ENCODE data around the gene ZFAND5.

ZFAND5 gene

DNA sequence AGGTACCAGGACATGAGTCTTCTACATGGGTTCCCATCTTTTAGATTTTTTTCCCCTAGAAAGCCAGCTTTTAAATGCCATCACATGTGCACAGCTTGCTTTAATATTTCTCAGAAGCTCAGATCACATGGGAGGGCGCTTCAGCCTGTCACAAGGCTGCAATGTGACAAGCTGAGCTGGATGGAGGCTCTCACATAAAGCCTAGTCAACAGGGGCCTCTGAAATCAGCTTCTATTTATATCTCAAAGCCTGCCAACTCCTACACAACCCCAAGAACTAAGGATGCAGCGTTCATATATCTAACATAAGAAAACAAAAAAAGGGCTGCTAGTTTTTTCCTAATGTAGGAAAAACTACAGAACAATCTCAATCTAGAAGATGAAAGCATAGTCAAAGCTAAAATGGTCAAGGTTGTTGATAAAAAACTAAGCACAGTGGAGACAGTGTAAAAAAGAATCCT lies 2.3 kb downstream of the ZFAND5 start:
- peak in 1 of 2 experiments; percentile 72 for DNase-seq

DNA sequence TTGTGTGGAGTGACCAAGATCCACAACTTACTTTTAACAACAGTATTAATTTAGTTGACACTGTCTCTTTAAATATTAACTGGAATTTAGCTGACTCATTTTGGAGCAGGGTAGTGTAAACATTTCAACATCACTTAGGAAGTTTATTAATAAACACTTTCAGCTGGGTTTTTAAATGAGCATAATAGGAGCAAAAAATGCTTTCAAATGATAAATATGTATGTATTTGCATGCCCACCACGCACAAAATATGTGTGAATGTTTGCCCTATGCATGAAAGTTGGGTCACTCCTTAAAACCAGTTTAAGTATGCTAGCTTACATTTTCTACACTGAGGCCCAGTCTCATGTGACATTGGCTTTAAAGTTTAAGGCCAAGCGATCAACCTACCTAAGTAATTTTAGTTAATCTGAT lies 2.9 kb downstream of the ZFAND5 start:
- DNase-seq = peak in 1 of 2 experiments; percentile 41

DNA sequence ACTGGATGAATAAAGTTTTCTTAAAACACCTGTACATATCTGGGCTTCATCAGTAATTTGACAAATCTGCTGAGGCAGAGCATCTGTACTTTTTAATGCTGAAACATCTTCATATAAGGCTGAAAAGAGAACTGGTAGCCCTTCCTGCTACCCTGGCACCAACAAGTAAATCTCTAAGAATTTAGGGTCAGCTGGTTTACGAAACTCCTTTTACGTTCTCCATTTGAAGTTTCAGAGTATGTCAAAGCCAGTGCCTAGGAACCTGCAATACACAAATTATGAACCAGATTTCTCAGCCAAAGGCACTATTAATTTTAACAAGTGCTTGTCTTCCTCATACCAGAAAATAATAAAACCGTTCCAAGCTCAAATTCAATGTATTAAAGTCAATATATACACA lies 3.8 kb downstream of the ZFAND5 start:
- DNase-seq = no peak

DNA sequence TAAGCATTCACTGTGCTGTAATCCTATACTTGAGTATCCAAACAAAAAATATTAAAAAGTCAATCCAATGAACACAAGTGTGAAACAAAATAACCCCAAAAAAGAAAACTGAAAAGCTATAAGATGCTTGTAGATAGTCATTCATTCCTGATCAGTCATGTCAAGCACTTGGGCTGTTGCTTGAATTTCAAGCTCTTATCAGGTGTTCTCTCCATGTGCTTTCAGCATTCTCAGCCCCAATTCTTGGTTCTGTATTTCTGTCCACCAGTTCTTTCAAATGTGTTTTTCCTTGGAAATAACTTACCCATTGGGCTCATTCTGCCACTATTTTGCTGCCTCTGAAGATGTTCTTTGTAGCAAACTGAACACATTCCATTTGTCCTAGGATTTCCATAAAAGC lies 4.7 kb downstream of the ZFAND5 start:
- DNase-seq = no peak

DNA sequence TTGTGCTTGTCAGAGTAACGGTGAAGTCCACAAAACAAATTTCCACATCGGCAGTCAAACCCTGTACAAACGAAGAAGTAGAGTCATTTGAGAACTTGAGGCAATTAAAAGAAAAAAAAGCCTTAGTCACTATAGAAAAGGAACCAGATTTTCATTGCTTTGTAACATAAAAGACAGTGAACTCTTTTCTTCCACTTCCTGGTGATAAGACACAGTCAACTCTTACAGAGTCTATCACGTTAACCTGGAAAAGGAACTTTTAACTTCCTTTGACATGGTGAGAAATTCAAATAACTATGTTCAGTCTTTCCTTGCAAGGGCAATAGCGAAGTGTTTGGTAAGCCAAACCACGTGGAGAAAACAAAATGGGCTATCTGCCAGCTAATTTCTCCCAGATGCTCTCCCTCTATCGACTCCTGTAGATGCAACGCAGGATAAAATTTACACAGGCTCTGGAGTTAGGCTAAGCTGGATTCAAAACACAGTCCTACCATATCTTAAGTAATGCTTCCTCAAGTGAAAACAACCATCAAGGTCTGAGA lies 8.9 kb downstream of the ZFAND5 start:
- DNase-seq = no peak

DNA sequence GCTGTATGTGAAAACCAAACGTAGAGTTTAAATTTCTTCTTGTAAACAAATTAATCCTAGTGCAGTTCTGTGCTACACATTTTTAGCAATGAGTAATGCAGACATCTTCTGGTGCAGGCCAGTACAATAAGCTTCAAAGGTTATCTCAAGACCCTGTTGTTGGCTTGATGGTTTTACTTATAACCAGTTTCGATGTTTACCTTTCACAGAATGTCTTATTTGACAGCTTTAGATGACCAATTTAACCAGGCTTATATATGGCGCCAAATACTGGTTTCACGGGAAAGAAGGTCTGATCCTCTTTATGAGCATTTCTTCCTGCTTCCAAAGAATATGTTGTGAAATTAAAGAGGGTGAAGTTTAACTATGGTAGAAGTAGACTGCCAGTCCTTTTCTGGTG lies 9.9 kb downstream of the ZFAND5 start:
- no peak for DNase-seq

DNA sequence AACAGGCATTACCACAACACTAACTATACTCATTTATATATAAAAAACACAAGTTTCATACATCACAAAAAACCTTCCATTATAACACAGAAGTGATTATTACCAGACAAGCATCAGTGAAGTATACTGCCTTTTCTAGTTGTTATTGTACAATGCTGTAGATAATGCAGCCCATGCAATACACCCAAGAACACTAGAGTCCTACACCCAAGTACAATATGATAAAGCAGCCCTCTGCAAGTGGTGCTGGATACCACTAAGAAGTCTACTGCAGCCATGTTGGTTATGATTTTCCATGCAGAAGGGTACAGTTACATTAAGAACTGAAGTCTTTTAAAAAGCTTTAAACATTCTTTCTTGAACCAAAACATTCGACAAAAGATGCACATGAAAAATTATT lies 10.3 kb downstream of the ZFAND5 start:
- no peak for DNase-seq

DNA sequence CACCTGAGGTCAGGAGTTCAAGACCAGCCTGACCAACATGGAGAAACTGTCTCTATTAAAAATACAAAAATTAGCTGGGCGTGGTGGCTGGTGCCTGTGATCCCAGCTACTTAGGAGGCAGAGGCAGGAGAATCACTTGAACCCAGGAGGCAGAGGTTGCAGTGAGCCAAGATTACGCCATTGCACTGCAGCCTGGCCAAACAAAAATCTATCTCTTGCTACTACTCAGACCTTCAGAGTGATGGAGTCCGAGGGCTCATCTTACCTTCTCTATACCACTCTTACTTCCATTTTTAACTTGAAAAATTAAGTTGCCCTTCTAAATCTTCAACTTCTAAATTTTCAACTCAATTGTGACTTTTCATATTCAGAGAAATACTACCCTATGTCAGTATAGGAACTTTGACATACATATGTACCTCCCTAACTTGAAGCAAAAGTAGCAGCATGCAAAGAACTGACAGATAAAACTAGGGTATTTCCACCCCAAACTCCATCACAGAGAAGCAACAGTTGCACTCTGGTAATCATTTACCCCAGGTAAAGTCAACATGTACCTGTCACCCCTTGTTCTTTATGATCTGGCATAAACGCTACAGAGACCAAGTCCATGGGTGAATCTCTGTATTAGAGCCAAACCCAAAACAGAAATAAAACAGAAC lies 11.4 kb downstream of the ZFAND5 start:
- DNase-seq = no peak

DNA sequence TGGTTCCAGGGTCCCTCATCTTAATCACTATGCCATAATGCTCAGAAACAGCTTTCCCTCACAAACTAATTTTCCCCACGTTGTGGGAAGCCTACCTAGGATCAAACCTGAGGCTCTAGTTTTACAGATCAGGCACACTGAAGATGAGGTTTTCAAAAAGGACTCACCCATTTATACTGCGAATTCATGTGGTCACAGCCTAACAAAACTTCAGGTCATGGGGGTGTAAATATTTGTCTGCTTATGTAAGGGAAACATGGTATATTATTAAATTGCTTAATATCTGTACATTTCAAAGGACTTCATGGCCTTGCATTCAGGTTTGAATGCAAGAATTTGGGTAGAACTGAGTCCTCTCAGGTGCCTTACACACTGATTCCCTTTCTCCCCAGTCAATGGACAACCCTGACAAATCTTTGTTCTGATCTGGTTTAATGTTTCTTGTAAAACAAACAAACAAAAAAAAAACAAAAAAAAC lies 12.1 kb downstream of the ZFAND5 start:
- no peak for DNase-seq

DNA sequence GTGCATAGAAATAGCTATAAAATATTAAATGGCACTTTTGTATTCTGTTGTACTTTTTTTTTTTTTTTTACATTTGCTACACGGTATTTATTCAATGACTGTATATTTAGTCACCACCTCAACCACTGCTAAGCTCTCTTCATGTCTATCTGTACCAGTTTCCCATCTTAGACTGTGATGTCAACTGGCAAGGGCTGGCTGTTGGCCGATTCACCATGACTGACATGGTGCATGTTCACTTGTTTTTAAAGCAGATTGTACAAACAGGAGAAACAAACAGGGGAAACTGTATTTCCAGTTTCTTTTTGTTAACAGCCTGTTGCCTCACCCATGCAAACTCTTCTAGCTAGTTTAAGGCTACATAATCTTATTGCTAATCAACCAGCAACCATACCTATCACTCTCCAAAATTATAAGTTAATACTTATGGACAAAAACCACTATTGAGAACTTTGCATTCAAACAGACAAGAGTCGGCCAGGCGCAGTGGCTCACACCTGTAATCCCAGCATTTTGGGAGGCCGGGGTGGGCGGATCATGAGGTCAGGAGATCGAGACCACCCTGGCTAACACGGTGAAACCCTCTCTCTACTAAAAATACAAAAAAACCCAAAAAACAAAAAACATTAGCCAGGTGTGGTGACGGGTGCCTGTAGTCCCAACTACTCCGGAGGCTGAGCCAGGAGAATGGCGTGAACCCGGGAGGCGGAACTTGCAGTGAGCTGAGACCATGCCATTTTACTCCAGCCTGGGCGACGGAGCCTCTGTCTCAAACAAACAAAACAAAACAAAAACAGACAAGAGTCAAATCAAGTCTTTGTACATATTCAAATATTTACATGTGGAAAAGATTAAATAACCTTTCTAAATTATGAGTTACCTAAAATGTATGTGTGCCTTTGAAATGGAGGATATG lies 13.2 kb downstream of the ZFAND5 start:
- no peak for DNase-seq

DNA sequence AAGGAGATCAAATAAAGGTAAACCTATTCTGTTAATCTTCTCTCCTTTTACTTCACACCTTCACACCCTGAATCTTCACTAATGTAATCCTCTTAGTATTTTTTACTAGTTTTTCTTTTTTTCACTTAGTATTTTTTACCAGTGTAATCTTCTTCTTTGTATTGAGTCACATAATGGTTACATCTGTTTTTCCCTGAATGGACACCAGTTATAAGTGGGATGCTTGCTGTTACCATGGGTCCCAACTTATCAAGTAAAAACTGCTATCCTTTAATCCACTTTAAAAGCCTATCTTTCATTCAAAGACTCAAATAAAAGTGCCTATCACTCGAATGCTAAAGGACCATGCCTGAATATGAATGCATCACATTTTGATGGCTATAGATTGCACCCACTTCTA lies 15.1 kb downstream of the ZFAND5 start:
- DNase-seq = no peak

DNA sequence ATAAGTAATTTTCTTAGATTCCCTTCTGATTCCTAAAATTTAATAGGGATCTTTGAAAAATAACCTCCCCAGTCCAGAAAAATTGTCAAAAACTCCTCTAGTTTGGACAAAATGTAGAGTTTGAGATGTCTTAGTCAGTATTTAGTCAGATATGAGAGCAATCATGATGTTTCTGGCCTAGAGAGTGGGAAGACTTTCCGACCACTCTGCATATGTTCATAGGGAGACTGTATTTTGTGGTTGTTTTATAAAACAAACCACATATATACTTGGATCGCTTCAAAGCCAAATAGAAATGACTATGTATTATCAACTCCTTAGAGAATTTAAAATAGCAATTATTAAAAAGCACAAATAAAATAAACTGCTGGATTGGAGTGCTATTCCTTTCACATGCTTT lies 15.8 kb downstream of the ZFAND5 start:
- DNase-seq = no peak

DNA sequence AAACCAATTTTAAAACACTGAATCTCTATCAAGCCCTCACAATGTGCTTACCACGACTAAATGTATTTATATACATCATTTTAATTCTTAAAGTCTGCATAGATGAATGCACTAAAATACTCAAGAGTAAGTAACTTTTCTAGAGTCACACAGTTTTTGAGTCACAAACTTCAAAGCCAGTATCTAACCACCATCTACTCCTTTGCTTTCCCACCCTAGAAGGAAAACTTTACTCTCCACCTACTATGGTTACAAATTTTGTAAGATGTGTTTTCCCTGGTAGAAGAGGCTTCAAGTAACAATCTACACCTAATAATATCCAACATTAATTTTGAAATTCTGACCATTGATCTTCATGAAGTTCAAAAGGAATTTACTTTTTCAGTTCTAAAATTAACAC lies 18.7 kb downstream of the ZFAND5 start:
- DNase-seq = no peak

DNA sequence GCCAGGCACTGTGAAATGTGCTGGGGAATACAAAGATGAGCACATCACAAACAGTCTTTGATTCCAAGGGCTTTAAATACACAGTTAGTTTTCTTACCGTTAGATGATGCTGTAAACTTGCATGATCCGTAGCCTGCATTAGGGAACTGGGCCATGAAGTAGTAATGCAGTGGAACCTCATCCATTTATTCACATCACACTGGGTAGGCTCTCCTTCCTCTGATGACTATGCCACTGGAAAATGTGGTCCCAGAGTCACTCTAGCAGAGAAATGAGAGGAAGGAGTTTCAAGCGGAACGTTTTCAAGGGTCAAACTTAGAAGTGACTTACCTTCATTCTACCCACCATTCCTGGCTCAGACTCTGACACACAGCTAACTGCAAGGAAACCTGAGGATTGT lies 26.4 kb downstream of the ZFAND5 start:
- no peak for DNase-seq

DNA sequence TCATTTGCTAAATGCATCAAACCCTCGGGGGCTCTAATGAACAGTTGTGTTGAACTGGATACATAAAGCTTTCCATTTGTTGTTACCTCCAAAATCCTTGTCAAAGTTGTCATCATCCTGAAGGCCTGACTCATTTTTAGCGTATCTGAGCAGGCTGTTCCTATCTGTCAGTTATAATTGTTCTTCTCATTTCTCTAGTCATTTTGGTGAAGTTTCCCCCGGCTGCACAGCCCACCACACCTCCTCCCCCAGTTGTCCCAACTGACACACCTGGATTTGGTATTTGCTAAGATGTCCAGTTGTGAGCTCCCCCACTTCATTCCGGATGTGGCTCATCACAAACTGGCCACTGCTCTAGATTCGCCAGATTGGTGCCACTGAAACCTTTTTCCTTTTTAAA lies 27.7 kb downstream of the ZFAND5 start:
- DNase-seq = no peak

DNA sequence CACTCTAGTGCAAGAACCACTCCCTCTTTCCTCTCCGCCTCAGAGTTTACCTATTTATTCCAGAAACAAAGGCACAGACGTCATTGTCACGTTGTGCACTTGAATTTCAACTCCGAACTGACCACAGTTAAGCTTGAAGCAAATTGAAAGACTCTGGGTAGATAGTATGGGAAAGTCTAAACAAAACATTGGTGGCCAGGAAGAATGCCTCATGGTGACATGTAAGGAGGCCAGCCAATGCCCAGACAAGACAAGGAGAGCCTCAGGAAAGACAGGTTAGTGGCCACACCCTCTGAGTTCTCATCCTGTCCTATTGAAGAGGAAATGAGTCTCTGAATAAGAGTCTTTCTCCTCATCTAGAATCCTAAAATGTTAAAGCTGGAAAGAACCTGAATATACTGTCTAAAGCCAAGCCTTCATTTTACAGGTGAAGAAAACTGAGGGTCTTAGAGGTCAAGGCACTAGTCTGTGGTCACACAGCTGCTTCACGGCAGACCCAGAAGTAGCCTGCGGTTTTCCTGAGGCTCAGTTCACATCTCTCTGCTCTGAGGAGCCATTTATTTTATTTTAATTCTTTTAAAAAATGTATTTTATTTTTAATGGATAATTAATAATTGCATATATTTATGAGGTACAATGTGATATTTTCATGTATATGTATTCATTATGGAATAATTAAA lies 30.2 kb downstream of the ZFAND5 start:
- DNase-seq = no peak

DNA sequence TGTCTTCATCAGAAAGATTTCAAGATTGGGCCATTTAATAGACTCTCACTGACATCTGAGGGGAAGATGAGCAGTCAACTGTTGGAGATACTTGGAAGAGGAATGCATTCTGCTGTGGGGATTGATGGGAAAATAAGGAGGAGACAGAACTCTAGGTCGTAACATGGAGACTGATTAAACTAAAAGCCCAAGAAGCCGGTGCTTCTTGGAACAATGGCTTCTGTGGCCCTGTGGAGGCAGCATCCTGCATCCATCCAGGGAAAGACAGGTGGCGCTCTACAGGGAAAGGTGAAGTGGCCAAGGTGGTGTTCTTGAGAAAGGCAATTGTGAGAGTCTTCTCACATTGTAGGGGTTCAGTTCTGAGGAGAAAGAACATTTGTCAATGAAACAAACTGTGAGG lies 31.3 kb downstream of the ZFAND5 start:
- DNase-seq = no peak

DNA sequence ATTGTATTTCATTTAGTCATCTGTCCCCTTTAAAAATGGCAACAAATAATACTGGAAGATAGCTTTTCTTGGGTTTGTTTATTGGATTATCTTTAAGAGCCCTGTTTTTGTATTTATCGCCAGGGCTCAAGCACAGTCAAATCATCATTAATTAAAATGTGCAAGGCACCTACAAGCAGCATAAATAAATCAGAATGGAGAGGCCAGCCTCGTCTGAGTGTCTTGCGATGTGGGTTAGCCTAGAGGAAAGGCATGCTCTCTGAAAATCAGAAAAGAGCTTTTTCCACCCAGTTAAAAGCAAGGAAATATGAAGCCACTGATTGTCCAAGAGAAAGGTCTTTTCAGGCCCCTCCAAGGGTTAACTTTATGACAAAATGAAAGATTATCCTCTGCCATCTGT lies 31.8 kb downstream of the ZFAND5 start:
- no peak for DNase-seq

DNA sequence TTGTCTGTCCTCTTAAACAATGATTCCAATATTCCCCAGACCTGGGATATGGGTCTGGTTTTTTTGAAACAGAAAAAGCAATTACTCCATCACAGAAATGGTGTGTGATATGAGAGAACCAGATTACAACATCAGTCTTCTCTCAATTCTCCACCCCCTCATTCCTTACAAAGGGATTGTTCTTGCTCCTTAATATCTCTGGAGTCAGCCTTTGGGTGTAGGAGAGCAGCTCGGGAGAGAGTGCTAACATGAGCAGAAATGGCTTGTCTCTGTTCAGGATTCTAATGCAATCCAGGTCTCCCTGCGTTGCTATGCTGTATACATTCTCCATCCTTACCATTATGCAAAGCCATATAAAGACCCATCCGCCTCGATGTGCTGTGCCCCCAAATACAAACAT lies 32.7 kb downstream of the ZFAND5 start:
- no peak for DNase-seq

DNA sequence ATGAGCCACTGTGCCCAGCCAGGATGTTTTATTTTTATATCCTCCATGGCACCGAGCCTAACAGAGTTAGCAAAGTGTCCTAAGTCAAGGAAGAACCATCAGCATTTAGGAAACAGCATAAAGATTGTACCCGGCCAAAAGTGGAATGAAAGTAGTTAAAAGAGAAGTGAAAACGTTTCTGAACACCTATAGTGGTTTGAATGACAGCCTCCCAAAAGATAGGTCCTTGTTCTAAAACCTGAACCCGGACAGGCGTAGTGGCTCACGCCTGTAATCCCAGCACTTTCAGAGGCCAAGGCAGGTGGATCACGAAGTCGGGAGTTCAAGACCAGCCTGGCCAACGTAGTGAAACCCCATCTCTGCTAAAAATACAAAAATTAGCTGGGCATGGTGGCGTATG lies 37.4 kb downstream of the ZFAND5 start:
- no peak for DNase-seq

DNA sequence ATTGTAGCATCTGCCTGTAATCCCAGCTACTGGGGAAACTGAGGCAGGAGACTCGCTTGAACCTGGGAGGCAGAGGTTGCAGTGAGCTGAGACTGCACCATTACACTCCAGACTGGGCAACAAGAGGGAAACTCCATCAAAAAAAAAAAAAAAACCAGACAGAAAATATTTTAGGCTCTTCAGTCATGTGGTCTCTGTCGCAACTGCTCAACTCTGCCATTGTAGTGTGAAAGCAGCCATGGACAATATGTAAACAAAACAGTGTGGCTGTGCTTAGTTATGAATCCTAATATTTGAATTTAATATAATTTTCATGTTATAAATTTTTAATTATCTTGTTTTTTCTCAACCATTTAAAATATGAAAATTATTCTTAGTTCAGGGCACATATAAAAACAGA lies 38.4 kb downstream of the ZFAND5 start:
- no peak for DNase-seq

DNA sequence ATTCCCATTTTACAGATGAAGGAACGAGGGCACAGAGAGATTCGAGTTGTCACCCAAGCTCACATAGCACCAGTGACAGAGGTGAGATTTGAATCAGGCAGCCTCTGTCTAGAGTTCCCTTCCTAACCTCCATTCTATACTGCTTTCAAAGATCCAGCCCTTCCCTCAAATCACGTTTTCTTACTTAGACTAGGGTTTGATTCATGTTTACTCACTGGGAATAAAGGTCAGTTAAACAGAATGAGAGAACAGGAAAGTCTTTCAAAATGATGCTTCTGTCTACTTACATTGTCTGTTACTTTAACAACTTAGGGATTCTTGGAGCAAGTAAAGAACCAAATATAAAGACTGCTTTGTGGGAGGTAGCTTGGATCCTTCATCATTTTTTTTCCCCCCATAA lies 40.0 kb downstream of the ZFAND5 start:
- no peak for DNase-seq

DNA sequence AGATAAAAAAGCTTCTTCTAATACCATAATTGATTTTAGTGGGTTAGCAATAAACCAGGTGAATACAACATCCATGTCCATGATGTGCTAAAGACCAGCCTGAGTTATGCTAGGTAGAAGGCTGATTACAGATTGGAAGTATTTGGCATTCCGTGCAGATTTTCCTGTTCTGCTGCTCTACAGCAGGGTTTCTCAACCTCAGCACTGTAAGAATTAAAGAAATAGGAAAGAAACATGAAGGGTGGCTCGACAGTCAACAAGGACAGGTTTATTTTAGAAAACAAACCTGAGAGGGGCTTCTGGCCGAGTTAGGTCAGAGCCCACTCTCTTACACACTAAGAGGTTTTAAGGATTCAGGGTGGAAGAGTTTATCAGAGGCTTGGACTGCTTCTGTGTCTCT lies 42.3 kb downstream of the ZFAND5 start:
- DNase-seq = no peak

All from SW 1271 (cell line).